GM19023 (cell line): ENCODE data around the gene MTG2.

Experiments
- ATAC-seq: cut with Tn5 transposase; IDR thresholded peaks from one replicate; pipeline ENCODE4 v1.9.1; 2021; ENCODE audit warnings: mild to moderate bottlenecking, moderate library complexity; ENCODE audit not compliant: unreplicated experiment

MTG2 gene

GRCh38 chr20:62232770-62233645, 50.2 kb downstream of the MTG2 start:
- no peak for ATAC-seq

GRCh38 chr20:62233684-62234083, 50.9 kb downstream of the MTG2 start:
- no peak for ATAC-seq

GRCh38 chr20:62234339-62234738, 51.5 kb downstream of the MTG2 start:
- ATAC-seq: no peak

DNA sequence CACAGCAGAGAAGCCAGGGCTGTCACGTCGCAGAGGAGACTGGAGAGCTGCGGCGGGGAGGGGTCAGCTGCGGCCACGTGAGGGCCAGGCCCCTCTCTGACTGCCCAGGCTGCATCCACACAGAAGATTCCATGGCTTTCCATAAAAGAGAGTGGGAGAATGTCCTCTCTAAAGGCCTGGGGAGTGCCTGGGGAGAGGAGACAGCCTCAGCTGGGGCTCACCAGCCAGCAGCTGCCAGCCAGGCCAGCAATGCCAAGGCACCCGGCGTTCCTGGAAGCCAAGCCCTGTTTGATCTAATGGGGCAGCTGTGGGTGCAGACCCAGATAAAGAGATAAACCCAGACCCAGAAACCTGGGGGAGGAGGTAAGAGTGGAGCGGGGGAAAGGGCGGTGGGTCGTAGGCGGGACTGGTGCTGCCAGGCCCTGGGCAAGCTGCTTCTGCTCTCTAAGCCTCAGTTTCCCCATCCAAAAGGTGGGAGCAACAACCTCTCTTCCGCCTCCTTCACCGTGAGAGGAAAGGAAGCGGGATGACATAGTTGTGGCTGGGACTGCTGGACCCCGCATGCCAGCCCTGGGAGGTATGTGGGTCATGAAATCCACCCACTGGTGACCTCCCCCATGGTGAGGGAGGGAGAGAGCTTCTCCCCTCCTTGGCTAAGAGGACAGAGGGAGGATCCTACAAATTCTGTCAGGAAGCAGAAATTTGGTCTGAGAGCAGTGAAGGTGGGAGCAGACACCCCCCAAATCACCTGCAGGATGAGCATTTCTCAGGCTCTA, 52.4 kb downstream of the MTG2 start:
- no peak for ATAC-seq

DNA sequence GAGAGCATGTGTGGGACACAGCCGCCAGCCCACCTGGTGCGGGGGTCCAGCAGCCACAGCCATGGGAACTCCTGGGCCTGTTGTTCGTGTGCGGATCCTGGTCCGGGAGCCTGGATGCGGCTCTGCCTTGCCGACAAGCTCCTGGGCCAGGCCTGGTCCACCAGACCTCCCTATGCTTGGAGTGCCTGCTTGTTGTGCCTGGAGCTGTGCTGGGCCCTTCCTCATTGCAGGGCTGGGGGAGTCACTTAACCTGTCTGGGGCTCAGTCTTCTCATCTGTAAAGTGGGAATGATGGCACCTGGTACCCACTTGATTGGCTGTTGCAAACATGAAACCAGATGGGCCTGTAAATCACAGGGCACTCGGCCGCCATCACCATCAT, 52.9 kb downstream of the MTG2 start:
- no peak for ATAC-seq

GRCh38 chr20:62236200-62236599, 53.4 kb downstream of the MTG2 start:
- no peak for ATAC-seq

GRCh38 chr20:62236766-62237513, 54.1 kb downstream of the MTG2 start:
- no peak for ATAC-seq

- no peak for ATAC-seq
Measured at GRCh38 chr20:62237514-62237800, 54.6 kb downstream of the MTG2 start.

DNA sequence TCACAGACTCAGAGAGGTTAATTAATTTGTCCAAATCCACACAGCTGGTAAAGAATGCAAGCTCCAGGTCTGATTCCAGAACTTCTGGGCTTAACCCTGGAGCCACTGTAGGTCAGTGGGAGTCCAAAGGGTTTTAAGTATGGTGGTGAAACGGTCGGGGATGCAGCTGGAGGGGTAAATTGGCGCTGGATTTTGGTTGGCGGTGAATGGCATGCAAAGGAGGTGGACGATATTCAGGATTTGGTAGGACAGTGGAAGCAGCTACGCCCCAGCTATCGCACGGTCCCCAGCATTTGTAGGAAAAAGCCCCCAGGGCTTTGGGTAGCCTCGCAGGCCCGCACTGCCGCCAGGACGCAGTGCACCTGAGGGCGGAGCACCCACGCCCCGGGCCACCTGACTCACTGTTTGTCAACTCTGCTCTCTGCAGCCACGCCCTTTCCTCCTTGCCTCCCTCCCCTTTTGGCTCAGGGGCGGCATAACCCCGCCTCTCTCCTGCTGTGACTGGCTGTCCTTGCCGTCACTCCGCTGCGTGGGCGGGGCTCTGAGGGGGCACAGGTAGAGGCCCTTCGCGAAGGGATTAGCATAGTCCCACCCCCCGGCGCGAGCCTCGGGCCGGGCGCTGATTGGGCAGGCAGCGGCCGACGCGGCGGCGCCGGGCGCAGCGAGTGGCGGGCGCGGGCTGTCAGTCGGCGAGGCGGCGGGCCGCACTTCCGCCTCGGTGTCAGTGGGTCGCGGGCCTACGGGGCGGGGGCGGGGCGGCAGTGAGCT, 55.2 kb downstream of the MTG2 start, which contains the start of gene OSBPL2:
TSS of gene OSBPL2 (plus strand) at position 721 of the 768 bp plus-strand sequence. CDS start 17,664 bp downstream, outside the sequence.
- peak; percentile 98 for ATAC-seq

GRCh38 chr20:62238569-62239277, 55.9 kb downstream of the MTG2 start:
- ATAC-seq: peak; percentile 3

- ATAC-seq: no peak
Measured at GRCh38 chr20:62239278-62239879, 56.6 kb downstream of the MTG2 start.

DNA sequence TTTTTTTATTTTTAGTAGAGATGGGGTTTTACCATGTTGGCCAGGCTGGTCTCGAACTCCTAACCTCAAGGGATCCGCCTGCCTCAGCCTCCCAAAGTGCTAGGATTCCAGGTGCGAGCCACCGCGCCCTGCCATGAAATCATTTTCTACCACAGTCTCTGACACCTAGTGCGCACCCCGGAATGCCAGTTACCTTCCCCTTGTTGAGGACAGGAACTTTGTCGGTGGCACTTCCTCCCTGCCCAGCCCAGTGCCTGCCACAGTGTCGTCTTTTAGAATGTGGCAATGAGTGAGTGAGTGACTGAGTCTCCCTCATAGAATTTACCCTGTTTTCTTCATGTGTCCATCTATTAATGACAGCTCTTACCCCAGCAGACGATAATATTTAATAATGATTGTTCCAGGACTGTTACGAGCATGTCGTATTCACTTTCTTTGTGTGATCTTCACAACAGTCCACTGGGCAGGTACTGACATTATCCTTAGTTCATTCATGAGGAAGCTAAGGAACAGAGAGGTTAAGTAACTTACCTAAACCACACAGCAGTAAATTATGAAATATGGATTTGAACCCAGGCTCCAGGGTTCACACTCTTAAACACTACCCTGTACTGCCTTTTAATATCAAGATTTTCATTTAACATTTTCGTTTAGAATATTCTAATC, 57.3 kb downstream of the MTG2 start:
- no peak for ATAC-seq

DNA sequence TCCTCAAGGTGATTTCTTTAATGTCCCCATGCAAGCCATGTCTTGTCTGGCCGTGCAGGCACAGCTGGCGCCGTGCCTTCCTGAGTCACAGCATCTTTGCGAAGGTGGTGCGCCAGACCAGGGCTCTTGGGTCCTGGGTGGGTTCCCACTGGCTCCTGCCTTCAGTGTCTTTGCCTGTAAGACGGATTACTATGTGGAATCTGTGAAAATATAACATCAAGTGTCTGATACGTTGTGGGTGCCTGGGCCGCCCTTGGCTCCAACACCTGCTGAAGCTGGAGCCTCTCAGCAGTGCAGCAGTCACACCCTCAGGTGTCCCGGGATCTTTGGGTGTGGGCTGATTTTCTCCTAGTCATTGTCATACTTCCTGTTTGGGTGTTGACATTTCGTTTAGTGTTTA, 58.7 kb downstream of the MTG2 start:
- ATAC-seq: no peak

DNA sequence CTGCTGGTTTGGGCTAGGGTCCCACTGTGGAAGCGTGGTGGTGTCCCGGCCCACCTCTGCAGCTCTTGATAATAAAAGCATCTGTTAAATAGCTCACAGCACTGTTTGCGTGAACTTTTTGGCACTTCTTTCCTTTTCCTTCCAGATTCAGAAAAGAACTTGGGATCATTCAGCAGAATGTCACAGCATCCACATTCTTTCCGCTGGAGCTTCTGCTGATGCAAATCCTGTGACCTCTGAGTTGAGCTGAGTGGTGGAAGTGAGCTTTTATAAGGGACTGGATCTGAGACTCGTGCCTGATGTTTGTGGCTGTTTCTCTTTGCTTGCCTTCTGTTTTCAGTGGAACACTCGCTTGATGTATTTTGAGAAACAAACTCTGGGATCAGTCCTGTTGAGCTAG, 59.3 kb downstream of the MTG2 start:
- ATAC-seq: no peak

DNA sequence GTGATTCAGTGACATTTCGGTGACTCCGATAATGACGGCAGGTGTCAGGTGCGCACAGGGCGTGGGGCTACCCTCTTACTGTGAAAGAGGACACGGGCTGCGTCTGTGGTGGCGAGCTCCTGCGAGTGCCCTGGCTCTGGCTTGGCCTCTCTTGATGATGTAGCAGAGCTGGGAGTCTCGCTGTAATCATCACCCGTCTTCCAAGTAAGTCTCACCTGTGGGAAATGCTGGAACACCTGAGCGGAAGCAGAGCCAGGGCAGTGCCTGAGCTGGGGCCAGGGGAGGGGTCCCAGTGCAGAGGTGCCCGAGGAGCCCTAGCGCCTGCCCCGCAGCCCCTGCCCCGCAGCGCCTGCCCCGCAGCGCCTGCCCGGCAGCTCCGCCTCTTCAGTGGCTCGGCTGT, 60.3 kb downstream of the MTG2 start:
- no peak for ATAC-seq

- ATAC-seq: no peak
Measured at GRCh38 chr20:62243906-62244515, 61.2 kb downstream of the MTG2 start.

DNA sequence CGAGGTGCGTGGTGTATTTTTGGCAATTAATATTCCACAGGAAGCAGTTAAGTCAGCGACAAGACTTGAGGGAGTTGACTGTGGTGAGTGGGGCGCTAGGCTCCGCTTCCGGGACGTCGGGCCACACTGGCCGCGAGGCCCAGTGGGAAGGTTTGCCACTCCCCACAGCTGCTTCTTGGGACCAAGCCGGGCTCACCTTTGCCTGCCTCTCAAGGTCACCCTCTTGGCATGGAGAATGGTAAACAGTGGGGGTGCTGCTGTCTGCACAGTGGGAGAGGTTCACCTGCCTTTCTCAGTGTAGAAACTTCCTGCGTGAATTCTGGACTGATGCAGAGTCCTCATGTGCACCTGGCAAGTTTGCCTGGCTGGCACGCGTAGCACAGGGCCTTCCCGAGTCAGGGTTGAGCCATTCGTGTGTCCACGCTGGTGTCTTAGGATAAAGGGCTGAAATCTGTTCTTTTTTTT, 61.8 kb downstream of the MTG2 start:
- ATAC-seq: no peak

DNA sequence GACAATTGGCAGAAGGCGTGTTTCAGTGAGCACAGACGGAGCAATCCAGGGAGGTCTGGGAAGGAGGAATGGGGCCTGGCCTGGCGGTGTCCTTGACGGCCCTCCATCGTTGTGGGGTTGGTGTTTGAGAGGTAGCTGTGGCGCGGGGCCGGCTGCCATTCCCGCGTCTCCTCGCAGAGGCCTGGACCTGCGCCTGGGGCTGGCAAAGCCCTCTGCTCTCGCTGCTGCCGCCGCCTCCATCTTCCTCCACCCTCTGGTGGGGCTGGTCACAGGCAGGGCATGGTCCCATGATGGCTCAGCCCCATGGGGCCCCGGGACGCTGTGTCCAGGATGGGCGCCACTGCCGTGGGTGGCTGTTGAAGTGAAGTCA, 63.1 kb downstream of the MTG2 start:
- ATAC-seq: no peak

DNA sequence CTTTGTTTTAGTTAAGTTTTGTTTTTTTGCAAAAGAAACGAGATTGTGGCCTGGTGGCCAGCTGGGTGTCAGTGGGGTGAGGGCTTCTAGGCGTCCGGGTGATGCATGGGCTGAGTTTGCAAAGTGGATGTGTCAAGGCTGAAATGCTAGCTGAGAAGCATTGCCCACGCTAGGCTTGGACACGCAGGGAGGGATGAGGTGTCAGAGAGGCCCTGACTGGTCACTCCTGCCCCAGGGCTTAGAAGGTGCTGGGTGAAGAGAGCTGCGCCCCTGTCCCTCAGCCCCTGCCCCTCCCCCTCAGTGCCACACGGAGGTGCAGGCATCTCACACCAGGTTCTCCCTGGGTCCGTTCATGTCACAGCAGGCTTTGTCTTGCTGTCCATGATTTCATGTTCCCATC, 63.6 kb downstream of the MTG2 start:
- no peak for ATAC-seq
